Ascending aorta (tissue), 2 donors: ENCODE measurements around the gene P2RX1. TPM values are rescaled to one million over a fixed set of nuclear protein-coding genes. Genes with fewer than 3 reads are reported as not detected.
A peak's percentile ranks its signal among the peaks of the same experiment; 100 is the strongest.

Experiments
- DNase-seq, 2 donors: peaks; one replicate each; pipeline ENCODE4 v3.0.0-alpha.2; 2019; ENCODE audit warnings: low spot score in 2 of 2
- H3K27ac ChIP-seq, 2 donors: fragments of 200-600 bp; sonication (generic); one replicate each; pipeline ENCODE4 v1.5.1; 2016 to 2017; ENCODE audit warnings: mild to moderate bottlenecking in 1 of 2
- H3K27me3 ChIP-seq: fragments of 200-600 bp; sonication (generic); one replicate; pipeline ENCODE4 v1.5.1; 2017
- H3K36me3 ChIP-seq, 2 donors: fragments of 200-600 bp; sonication (generic); one replicate each; pipeline ENCODE4 v1.5.1; 2016
- H3K4me1 ChIP-seq, 2 donors: fragments of 200-600 bp; sonication (generic); one replicate each; pipeline ENCODE4 v1.5.1; 2016 to 2017; ENCODE audit warnings: mild to moderate bottlenecking in 1 of 2
- H3K4me3 ChIP-seq, 2 donors: fragments of 200-600 bp; sonication (generic); one replicate each; pipeline ENCODE4 v1.5.1; 2016 to 2017; ENCODE audit warnings: mild to moderate bottlenecking in 1 of 2
- H3K9me3 ChIP-seq, 2 donors: fragments of 200-600 bp; sonication (generic); one replicate each; pipeline ENCODE4 v1.5.1; 2016
- CTCF ChIP-seq, 3 experiments: fragments of 200-600 bp in 2 of 3; fragments of 450-650 bp in 1 of 3; sonication (generic) in 2 of 3; IDR thresholded peaks; one replicate each; pipeline ENCODE4 v1.5.1; 2016 to 2019; ENCODE audit warnings: antibody characterized with exemption in 3 of 3, mild to moderate bottlenecking in 1 of 3, moderate library complexity in 1 of 3
- intact Hi-C: fragments of 100-400 bp; cut with DNase I; formaldehyde crosslinking; loops from one replicate; pipeline ENCODE4 v1.15.1; 2023
- total RNA-seq: library from RNA; depleted of rRNA; stranded (reverse); fragments of >200 nt; gene quantifications from one replicate; pipeline ENCODE4 v1.1.0, GENCODE V29; 2016

The P2RX1 gene
- total RNA-seq, 1 donor from 2014 or later = not detected

DNA sequence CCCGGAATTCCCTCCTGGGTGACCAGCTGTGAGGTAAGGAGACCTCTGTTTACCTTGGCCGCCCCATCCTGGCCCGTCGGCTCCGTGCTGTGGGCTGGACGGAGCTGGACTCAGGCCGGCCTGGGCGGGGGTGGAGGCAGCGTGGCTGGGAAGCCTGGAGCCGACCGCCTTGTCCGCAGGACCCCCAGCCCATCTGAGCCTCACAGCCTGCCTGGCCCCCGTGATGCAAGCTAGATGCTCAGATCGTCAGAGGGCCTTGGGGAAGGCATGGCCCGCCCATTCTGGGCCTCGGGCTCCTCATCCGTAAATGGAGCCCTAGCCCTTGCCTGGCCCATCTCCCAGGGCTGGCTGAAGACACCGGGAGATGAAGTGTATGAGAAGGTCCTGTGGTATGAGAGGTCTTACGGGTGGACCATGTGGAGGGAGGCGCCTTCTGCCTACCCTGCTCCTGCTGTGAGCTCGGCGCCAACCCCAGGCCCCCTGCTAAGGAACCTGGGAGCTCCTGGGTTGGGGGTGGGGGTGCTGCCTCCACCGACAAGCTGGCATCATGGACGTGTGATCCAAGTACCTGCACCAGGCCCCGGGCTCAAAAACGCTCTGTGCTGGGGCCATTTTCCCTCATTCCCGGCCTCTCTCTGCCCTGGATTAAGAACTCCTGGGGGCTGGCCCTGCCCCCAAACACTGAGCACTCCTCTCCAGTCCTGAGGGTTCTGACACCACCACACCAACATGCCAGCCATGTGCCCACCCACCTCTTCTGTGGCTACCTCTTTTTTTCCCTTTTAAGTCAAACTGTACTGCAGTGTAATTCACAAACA, 5.4 kb upstream of the P2RX1 start:
- Histone ChIP-seq H3K27me3 (no peaks in the 10 kb centered on the region), H3K36me3 (no peaks in the 10 kb centered on the region), H3K4me3 (peak overlapping the region; percentile 31 to 44), H3K4me1 (peaks cover 13 to 19% of the 10 kb centered on the region in 2 donors), H3K27ac (peak overlapping the region; percentile 67 to 76), H3K9me3 (no peaks in the 10 kb centered on the region)
- intact Hi-C loops = no loop called here
- no peak for TF ChIP-seq CTCF (IDR thresholded peaks at IDR 0.05)
- peak in 1 of 2 donors; percentile 82 for DNase-seq

GRCh38 chr17:3921006-3921405, 4.7 kb upstream of the P2RX1 start:
- Histone ChIP-seq H3K36me3 (no peaks in the 10 kb centered on the region), H3K4me1 (peaks cover 13 to 23% of the 10 kb centered on the region in 2 donors), H3K9me3 (no peaks in the 10 kb centered on the region), H3K27ac (peak overlapping the region; percentile 67 to 76), H3K4me3 (peak overlapping the region; percentile 31 to 44), H3K27me3 (no peaks in the 10 kb centered on the region)
- TF ChIP-seq CTCF (IDR thresholded peaks at IDR 0.05) = no peak
- DNase-seq = no peak
- intact Hi-C loops = no loop called here

DNA sequence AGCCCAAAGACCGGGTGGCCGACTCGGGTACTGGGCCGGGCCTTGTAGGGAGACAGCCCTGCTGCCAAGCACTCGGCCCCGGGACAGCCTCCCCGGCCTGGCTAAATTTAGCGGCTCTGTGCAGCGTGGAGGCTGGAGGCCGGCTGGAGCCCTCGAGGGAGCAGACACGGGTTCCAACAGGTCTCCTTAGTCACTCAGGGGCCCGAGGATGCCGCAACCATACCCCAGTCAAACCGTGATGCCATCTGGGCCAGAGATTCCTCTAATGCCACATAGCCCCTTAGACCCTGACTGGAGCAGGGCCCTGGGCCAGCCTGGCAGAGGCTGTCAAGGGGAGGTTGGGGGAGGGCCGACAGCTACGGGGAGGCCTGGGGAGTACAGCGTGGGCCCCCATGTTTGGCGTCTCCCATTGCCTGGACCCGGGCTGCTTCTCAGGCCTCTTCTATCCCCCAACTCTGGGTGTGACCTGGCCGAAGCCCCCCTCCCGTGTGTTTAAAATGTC, 2.9 kb upstream of the P2RX1 start:
- H3K4me3 ChIP-seq = no peak overlapping the region
- TF ChIP-seq CTCF (IDR thresholded peaks at IDR 0.05) = no peak
- H3K27ac ChIP-seq = peak overlapping the region; percentile 77 to 88
- H3K9me3 ChIP-seq = no peaks in the 10 kb centered on the region
- H3K36me3 ChIP-seq = no peaks in the 10 kb centered on the region
- intact Hi-C loops = no loop called here
- peak in 1 of 2 donors; percentile 81 for DNase-seq
- no peaks in the 10 kb centered on the region for H3K27me3 ChIP-seq
- H3K4me1 ChIP-seq = peaks cover 13 to 23% of the 10 kb centered on the region in 2 donors

DNA sequence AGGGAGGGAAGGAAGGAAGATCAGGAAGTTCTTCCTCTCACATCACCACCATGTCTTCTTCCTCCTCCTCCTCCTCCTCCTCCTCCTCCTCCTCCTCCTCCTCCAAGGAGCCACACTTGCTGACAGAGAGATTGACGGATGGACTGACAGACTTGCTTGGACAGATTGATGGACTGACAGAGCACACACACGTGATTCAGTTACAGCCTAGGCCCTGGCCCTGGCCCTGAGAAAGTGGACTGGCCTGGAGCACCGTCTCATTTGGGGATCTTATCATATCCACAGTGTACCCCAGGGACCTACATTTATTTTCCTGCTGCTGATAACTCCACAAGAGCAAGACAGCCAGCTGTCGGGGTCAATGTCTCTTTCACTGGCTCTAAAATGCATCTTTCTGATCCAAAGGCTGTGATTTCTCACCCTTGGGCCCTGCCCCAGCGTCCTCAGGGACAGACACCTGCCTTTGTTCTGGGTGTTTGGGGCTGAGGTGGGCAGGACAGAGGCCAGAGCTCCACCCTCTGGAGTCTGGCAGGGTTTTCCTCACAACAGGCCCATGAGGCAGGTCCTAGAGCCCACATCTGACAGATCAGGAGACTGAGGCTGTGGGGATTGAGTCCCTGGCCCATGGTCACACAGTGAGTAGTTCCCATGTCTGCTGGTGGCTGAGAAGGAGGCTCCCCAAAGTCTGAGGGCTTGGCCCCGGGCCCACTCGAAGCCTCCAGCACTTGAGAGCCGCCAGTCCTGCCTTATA, 2.3 kb upstream of the P2RX1 start:
- intact Hi-C loops = no loop called here
- H3K27ac ChIP-seq = peak overlapping the region; percentile 77 to 88
- H3K4me1 ChIP-seq = peaks cover 13 to 26% of the 10 kb centered on the region in 2 donors
- H3K4me3 ChIP-seq = no peak overlapping the region
- H3K27me3 ChIP-seq = no peaks in the 10 kb centered on the region
- no peak for TF ChIP-seq CTCF (IDR thresholded peaks at IDR 0.05)
- H3K9me3 ChIP-seq = no peaks in the 10 kb centered on the region
- DNase-seq = no peak
- no peaks in the 10 kb centered on the region for H3K36me3 ChIP-seq

GRCh38 chr17:3917391-3917931, 1.2 kb upstream of the P2RX1 start:
- DNase-seq = no peak
- TF ChIP-seq CTCF (IDR thresholded peaks at IDR 0.05) = no peak
- no peaks in the 10 kb centered on the region for H3K27me3 ChIP-seq
- H3K36me3 ChIP-seq = no peaks in the 10 kb centered on the region
- peak overlapping the region; percentile 50 to 88 for H3K27ac ChIP-seq
- H3K4me3 ChIP-seq = no peak overlapping the region
- H3K9me3 ChIP-seq = no peaks in the 10 kb centered on the region
- intact Hi-C loops = loop anchor here (2.0 kb wide), 1 partner anchor 157 kb away; no protein-coding TSS in a partner anchor
- H3K4me1 ChIP-seq = peaks cover 13 to 26% of the 10 kb centered on the region in 2 donors
